Measurements from ENCODE around the gene RTN4R.

RTN4R gene

DNA sequence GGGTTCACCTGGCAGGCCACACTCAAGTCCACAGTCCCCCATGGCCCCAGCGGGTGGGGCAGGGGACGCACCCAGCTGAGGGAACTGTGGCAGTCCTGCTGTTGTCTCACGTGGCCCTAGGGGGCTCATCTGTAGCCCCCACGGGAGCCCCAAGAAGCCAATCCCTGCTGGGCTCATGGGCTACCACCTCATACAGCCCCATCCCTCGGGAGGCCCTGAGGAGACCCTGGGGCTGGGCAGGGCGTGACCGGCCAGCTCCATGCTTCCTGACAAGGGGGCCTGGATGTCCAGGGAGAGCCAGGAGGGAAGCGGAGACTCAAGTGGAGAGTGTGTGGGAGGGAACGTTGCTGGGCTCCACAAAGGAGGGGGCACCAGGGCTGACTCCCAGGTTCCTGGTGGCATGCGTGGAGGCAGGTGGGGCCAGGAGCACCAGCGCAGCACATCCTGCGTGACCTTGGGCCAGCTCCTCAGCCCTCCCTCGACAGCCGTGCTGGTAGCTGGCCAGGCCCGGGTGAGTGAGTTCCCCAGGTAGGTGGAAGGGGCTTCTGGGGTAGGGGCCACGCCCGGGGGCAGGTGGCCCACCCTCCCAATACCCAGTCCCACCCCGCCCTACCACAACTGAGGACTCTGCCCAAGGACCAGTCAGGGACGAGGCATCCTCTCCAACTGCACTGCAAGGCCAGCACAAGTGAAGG is 7.9 kb downstream of the RTN4R start:
- no peak for DNase-seq (ENCODE audit: low spot score)
- Histone ChIP-seq H3K4me3 (no peak overlapping the region), H3K27ac (no peak overlapping the region)
- TF ChIP-seq, protein P1, sequence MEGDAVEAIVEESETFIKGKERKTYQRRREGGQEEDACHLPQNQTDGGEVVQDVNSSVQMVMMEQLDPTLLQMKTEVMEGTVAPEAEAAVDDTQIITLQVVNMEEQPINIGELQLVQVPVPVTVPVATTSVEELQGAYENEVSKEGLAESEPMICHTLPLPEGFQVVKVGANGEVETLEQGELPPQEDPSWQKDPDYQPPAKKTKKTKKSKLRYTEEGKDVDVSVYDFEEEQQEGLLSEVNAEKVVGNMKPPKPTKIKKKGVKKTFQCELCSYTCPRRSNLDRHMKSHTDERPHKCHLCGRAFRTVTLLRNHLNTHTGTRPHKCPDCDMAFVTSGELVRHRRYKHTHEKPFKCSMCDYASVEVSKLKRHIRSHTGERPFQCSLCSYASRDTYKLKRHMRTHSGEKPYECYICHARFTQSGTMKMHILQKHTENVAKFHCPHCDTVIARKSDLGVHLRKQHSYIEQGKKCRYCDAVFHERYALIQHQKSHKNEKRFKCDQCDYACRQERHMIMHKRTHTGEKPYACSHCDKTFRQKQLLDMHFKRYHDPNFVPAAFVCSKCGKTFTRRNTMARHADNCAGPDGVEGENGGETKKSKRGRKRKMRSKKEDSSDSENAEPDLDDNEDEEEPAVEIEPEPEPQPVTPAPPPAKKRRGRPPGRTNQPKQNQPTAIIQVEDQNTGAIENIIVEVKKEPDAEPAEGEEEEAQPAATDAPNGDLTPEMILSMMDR (IDR thresholded peaks at IDR 0.05): no peak

DNA sequence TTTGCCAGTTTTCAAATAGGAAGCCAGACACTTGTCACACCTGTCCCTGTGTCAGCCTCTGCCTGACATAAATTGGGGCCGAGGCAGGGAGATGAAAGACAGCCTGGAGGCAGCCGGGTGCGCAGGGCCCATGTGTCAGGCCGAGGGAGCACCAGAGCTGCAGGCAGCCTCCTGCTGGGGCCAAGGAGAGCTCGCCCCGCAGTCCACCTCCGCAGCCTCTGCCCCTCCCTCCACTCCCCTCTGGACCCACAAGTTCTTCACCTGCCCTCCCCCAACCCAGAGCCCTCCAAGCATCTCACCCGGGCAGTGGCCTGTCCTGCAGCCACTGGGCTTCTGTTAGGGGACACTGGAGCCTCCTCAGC is 8.8 kb downstream of the RTN4R start:
- TF ChIP-seq, protein P1 (IDR thresholded peaks at IDR 0.05): no peak
- Histone ChIP-seq H3K27ac (no peak overlapping the region), H3K4me3 (no peak overlapping the region)
- DNase-seq (ENCODE audit: low spot score): no peak

DNA sequence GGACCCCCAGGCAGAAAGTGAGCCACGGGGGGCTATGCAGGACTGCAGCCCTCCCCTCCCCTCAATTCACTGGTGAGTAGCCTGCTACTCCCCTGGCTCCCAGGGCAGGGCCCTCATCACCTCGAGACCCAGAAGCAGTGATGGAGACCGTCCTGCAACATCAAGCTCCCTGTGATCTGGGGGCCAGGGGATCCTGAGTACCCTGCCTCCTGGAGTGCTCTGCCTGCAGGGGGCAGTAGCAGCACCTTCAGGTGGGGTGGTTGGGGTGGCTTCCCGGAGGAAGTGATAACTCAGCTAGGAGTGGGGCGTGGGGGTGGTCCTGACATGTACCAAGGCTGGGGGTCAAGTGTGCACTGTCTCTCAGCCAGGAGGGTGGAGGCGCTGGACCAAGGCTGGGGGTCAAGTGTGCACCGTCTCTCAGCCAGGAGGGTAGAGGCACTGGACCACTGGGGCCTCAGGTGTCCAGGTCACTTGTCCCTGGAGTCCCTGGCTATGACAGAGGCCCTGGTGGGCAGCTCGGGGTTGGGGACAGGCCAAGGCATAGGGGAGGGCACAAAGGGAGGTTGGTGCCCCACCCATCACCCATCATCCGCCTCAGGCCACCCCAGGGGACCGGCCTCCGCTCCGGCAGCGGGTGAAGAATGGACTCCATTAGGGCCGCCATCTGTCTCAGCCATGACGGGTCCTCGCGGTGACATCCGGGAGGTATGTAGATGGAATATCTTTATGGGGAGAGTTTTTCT is 9.4 kb downstream of the RTN4R start:
- H3K27ac ChIP-seq: no peak overlapping the region
- TF ChIP-seq, protein P1 (IDR thresholded peaks at IDR 0.05): no peak
- DNase-seq (ENCODE audit: low spot score): no peak
- no peak overlapping the region for H3K4me3 ChIP-seq

DNA sequence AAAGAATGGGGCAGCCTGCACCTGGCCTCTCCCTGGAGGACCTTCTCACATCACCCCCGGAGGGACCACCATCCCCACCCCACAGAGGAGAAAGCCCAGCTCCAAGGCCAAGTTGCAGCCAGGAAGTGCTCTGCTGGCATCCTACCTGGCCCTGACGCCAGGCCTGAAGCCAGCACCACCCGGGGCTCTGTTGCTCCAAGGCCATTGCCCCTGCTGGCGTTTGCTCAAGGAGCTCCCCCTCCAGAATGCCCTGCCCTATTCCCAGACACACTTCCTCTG is 10.2 kb downstream of the RTN4R start:
- DNase-seq (ENCODE audit: low spot score): no peak
- Histone ChIP-seq H3K27ac (no peak overlapping the region), H3K4me3 (no peak overlapping the region)
- TF ChIP-seq, protein P1 (IDR thresholded peaks at IDR 0.05): no peak

DNA sequence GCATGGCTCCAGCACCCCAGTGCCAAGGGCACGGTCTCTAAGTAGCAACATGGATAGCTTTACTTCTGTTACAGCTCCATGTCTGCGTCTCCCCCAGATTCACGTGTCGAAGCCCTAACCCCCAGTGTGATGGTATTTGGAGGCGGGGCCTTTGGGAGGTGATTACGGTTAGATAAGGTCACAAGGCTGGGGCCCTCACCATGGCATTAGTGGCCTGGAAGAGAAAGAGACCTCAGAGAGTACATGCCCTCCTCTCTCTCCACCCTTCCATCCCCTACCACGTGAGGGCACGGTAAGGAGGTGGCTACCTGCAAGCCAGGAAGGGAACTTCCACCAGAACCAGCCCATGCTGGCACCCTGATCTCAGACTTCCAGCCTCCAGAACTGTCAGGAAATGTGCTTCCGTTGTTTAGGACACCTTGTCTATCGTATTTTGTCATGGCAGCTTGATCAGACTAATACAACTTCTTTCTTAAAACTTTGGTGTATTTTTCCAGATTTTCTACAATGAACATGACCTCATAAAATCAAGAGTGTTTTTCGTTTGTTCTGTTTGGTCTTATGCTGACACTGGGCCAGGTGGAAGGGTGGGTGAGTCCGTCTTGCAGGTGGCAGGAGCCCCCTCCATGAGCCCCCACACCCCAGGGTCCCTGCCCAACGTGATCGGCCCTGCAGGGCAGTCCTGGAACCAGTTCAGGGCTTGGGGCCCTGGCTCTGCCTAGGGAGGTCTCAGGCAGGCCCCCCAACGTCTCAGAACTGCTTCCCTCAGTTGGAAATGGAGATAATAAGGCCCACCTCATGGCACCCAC is 10.7 kb downstream of the RTN4R start:
- Histone ChIP-seq H3K27ac (no peak overlapping the region), H3K4me3 (no peak overlapping the region)
- DNase-seq (ENCODE audit: low spot score): no peak
- TF ChIP-seq, protein P1 (IDR thresholded peaks at IDR 0.05): no peak

DNA sequence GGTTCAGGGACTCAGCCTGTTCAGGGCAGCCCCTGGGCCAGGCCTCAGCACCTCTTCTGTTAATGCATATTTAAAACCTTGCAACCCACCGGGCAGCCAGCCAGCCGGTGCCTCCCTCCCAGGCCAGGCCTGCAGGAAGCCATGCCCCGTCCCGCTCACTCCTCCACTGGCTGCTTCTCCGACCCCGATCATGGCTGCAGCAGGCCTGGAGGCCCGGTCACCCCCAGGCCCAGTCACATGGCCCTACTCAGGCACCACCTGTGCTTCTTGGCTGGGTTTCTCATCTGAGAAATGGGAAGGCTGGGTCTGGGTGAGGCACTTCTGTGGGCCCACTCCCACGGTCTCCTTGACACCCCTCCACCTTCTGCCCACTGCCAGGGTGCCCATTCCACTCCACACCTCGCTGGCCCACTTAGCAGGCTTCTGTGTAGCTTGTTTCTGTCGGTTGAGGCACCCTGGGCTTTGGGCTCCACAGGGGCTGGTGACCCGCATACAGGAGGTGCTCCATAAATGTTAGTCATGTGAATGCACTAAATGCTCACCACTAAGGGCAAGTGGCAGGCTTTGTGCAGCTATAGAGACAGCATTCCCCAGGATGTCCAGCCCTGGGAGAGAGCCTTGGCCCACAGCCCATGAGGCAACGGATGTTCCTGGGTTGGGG is 11.4 kb downstream of the RTN4R start:
- no peak overlapping the region for H3K4me3 ChIP-seq
- no peak overlapping the region for H3K27ac ChIP-seq
- TF ChIP-seq, protein P1 (IDR thresholded peaks at IDR 0.05): no peak
- no peak for DNase-seq (ENCODE audit: low spot score)

Measured in coronary artery (tissue), 2 donors.